ENCODE results near the gene MCU. TPM values are rescaled to one million over a fixed set of nuclear protein-coding genes. Genes with fewer than 3 reads are reported as not detected.

Gene MCU
- total RNA-seq, 2 donors from 2014 or later = 22.5 to 35.2 TPM

Other genes starting within 250 kb of the MCU start
- gene MICU1, start 66.1 kb upstream of the MCU start, total RNA-seq = 10 to 100 TPM; 42.8 to 49.6 TPM
- not detected for gene OIT3, start 201.6 kb downstream of the MCU start, total RNA-seq

Measured in activated naive CD4-positive, alpha-beta T cell treated with anti-CD3 and anti-CD28 coated beads, Interleukin-2, amount 50 U/mL, for 72 hours (primary cell).